CD4-positive, alpha-beta T cell treated with Interleukin-6 for 4 hours (primary cell): ENCODE results near the gene CDC23.
A peak's percentile ranks its signal among the peaks of the same experiment; 100 is the strongest.
"Not testable (repeated sequence)": the region's sequence is repeated elsewhere in the genome, so short reads cannot be mapped to it uniquely, and the experiment has no call there.

Experiments used
- DNase-seq: peaks from one replicate; pipeline ENCODE4 v3.0.0-alpha.2; 2020; ENCODE audit warnings: mixed read lengths

Gene CDC23, protein sequence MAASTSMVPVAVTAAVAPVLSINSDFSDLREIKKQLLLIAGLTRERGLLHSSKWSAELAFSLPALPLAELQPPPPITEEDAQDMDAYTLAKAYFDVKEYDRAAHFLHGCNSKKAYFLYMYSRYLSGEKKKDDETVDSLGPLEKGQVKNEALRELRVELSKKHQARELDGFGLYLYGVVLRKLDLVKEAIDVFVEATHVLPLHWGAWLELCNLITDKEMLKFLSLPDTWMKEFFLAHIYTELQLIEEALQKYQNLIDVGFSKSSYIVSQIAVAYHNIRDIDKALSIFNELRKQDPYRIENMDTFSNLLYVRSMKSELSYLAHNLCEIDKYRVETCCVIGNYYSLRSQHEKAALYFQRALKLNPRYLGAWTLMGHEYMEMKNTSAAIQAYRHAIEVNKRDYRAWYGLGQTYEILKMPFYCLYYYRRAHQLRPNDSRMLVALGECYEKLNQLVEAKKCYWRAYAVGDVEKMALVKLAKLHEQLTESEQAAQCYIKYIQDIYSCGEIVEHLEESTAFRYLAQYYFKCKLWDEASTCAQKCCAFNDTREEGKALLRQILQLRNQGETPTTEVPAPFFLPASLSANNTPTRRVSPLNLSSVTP

DNA sequence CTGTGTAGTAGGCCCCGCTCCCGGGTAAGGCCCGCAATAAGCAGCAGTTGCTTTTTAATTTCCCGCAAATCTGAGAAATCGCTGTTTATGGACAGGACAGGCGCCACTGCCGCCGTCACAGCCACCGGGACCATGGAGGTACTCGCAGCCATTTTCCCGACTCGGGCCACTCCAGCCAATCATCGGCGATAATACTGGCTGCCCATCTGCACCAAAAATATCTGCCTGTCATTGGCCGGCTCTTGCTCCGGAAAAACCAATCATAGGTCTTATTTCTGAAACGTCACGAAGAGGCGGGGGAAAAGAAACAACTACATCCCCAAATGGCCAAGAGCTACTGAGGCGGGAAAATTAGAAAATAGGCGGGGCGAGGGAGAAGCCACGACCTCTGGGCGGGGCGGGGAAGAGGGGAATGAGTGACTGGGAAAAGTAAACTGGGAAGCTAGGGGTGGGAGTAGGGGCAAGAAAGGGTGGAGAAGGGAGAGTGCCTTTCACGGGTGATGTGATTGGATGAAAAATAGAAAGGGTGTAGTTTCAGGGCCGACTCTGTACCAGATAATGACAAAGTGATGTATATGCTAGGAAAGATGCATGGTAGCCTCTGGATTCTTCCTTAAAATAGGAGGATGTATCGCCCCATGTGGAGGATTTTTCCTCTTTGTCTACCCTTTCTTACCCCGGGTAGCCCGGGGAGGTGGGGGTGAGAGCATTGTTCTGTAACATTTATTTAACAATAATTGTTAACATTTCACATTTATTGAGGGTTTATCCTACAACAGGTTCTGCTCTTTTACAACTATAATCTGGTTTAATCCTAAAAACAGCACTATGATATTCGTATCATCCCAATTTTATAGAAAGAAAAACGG, at the start of gene CDC23:
Gene CDC23, minus strand, starts transcription at position 163 of the 869 bp plus-strand sequence. Its CDS starts 11 bp downstream, at position 152.
- DNase-seq: peak; percentile 89

DNA sequence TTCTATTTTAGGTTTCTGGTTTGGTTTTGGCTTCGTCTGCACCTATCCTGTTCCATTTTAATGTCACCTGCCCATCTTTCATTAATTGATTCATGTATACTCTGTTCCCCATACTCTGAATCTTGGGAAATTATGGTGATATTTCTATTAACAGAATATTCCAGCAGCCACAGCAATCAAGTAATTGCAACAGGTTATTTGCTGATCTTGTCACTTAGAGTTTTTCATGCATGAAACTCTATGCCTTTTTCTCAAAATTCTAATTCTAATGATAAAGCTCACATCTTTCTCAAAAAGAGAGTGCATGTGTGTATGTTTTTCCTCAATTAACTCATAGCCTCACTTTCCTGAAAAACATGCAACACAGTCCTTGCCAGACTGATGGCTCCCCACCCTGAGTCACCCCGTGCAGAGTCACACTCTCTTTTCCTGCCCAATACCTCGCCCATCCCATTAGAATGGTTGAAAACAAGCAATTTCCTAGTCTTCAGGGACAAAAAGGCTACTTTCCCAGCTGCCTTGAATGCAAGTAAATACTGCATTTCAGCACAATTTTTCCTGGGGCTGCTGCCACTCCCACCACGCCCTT, 45.7 kb upstream of the CDC23 start:
- no peak for DNase-seq

DNA sequence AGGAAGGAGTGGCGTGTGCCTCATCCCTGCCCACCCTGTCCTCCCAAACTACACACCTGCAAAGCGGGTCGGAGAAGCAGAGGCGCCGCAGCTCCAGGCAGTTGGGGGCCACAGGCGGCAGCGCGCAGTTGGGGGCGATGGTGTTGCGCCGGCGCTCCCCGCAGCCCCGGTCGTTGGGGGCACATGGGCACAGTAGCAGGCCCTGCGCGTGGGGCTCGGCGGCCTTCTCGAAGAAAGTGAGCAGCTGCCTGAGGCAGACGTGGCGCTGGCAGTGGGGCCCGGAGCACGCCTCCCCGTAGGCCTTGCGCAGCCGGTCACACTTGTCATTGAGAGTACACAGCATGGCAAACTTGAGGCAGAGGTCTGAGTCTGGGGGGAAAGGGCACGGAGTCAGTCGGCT, 44.5 kb upstream of the CDC23 start:
- no peak for DNase-seq

DNA sequence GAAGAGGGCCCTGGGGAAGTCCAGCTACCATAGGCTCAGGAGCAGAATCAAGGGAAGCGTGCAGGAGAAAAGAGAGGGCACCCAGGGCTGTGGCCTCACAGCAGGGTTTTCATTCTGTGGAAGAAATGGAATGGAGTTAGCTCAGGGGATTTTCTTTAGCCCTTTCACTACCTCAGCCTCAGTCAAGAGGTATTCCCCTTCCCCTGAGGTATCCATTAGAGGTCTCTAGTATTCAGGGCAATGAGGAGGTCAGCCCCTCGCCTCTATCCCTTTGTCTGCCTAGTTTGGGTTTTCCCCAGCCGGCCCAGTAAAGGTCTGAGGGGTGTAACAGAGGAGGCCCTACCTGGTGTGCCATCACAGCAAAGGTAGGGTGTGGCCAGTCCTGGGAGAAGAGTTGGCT, 39.8 kb upstream of the CDC23 start:
- no peak for DNase-seq

DNA sequence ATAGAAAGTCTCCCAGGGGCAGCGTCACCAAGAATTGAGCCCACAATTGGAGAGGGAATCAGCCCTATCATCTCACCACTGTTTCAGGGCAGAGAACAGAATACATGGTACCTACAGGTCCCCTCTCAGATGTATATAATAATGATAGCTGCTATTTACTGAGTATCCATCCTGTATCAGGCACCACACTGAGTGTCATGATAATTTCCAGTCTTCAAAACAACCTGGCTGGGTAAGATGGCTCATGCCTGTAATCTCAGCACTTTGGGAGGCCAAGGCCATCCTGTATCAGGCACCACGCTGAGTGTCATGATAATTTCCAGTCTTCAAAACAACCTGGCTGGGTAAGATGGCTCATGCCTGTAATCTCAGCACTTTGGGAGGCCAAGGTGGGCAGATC, 34.7 kb upstream of the CDC23 start:
- not testable (repeated sequence) for DNase-seq

DNA sequence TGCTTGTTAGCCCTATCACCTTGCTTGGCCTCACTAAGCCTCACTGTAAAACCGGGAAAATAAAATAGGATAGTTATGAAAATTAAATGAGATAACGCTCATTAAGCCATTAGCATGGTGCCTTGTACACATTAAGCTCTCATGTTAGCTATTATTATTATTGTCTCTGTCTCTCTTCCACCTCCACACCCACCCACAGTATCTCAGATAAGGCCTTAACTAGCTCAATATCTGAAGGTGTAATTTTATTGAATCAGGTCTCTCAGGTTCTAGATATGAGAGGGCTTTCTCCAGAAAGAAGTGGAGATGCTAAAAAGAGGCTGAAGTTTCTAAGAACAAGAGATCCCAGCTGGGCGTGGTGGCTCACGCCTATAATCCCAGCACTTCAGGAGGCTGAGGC, 33.7 kb upstream of the CDC23 start:
- no peak for DNase-seq

DNA sequence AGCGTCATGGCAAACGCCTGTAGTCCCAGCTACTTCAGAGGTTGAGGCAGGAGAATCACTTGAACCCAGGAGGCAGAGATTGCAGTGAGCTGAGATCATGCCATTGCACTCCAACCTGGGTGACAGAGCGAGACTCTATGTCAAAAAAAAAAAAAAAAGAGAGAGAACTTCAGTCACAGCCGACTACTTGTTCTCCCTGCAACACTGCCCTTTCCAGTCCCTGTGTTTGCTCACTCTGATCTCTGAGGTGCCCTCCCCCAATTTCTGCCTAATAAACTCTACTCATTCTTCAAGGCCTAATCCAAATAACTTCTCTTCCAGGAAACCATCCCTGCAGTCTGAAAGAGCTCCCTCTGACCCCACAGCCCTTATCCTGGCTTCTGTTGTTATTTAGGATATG, 33.2 kb upstream of the CDC23 start:
- no peak for DNase-seq

DNA sequence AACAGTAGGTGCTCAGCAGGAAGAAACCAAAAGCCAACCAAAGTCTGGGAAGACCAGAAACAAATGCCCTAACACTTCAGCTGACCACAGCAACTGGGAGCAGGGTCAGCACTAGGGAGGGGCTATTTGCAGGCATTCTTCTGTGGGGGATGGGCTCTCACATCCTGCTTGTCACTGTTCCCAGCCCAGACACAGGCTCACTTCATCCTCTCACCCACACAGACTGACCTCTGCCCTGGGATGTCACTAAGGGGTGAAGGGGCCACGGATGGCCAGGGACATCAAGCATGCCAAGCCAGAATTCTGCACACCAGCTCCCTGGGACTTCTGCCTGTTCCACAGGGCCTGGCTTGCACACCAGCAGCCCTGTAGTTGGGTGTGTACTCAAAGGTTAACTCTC, 32.6 kb upstream of the CDC23 start:
- DNase-seq: no peak

DNA sequence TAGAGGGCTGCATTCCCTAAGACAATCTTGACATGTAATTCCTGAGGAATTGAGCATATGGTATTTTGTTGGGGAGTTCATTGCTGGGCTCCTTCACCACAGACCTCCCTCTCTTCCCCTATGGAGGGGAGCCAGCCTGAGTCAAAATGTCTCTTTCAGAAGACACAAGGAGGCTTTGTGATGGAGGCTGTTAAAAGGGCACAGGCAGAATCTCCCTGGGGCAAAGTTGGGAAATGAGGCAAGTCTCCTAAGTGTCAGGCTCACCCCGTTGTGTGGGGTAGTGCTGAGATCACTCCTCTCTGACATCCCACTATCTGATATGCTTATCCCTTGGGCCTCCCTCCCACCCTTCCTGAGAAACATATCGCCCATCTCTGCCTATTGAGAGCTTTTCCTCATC, 30.7 kb upstream of the CDC23 start:
- no peak for DNase-seq

DNA sequence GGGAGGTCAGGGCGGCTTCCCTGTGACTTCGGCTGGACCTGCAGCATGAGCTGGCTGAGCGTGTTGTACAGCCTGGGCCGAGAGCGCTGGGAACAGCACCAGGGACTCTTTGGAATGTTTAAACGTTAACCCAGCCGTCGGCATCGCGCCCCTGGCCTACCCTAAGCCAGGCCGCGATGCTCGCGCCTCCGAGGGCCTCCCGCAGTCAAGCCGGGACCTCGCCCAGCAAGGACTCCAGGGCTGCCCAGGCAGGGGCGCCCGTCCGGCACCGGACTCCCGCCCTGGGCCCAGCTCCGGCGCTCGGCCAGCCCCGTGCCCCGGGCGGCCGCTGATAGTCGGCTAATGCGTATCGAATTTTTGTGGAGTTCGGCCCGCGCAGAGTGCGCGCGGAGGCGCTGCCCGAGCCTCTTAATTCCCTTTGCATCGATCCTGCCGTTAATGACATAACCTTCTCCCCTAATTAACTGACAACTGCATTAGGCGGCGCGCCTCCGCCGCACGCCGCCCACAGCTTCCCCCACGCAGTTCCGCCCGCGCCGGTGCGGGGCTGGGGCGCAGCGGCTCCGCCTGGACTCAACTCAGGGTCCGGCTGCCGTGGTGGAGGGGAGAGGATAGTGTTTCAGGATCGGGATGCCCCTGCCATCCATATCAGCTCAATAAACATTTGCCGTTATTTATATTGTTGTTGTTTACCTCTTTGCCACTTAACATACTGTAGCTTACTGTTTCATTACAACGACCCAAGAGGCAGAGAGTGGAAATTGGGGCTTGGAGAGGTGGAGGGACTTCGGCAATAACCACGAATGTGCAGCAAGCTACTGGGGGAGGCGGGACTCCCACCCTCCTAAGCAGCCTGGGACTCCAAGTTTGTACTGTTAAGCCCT, 28.8 kb upstream of the CDC23 start:
- peak; percentile 7 for DNase-seq

DNA sequence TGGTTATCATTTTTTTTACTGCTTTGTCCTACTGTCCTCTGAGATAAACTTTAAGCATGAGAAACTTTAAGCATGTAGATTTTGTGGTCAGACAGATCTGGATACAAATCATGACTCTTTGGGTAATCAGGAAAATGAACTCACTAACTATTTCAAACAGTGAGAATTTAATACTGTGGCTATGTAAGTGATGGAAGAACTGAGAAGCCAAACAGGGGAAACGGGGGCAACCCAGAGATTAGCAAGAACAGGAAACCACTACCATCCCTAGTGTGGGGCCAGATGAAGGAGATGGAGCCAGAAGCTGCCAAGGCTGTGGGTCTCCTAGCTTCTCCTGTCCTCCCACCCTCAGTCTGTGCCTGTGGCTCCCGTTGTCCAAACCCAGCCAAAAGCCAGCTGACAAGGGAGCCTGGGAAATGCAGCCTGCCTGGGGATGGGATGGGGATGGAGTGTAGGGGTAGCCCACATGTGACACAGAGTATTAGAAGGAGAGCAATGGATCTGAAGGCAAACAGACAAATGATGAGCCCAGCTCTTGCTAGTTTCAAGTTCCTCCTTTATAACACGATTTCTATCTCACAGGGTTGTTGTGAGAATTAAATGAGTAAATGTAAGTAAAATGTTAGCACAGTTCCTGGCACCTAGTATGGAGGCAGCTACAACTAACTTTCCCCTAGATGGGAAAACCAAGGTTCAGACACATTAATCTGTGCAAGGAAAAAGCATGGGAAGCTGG, 27.7 kb upstream of the CDC23 start:
- DNase-seq: no peak

DNA sequence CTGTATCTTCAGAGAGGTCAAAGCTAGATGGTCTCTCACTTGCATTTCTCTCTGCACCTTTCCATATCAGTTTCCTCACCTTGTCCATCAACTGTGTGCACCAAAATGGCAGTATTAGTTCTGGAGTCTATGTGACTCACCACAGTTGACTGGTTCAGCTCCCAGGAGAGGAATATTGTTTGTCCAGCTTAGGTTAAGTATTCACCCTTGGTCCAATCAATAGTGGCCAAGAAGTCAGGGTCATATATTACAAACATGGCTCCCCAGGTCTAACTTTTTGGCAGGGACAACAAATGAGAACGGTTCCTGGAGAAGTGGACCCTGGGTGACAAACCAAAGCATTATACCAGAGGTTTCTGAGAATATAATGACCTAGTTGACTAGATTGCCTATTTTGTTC, 24.9 kb upstream of the CDC23 start:
- no peak for DNase-seq

DNA sequence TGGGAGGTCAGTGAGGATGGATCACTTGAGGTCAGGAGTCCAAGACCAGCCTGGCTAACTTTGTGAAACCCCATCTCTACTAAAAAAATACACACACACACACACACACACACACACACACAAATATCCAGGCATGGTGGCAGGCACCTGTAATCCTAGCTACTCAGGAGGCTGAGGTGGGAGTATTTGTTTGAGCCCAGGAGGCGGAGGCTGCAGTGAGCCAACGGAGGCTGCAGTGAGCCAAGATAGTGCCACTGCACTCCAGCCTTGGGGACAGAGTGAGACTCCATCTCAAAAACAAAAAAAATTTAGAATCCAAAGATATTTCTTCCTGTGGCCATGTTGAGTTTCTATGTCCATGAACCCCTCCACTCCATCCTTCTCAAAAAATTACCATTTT, 21.5 kb upstream of the CDC23 start:
- no peak for DNase-seq

DNA sequence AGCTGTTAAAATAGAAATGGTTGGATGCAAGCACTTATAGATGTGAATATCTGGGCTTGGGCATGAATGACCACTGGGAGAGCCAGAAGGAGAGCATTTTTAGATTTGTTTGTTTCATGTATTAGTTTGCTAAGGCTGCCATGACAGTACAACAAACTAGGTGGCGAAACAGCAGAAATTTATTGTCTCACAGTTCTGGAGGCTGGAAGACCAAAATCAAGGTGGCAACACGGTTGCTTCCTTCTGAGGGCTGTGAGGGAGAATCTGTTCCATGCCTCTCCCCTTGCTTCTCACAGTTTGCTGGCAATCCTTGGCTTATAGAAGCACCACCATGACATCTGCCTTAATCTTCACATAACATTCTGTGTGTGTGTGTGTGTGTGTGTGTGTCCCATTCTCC, 20.2 kb upstream of the CDC23 start:
- no peak for DNase-seq

DNA sequence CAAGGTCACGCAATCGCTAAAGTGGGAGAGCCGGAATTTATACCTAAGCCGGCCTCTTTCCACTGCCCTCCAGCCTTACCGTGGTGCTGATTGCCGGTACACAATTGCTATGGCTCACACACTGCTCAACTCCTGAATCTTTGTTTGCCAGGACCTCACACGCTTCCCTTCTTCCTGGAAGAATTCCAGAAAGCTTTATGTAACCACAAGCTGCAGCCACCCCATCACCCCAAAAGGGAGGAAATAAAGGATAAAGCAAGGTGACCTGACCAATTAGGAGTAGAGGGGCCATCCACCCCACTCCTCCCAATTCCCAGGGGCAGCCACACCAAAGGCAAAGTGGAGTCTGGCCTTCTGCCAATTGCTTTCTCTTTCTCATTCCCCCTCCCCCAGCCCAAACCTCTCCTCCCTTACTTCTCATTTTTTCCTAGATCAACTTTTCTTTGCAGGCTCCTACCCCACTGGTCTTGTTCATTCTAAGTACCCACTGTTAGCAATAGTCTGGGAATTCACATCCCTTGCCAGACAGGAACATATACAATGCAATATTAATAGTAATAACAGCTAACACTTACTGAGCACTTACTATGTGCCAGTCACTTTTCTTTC, 18.0 kb upstream of the CDC23 start:
- no peak for DNase-seq

DNA sequence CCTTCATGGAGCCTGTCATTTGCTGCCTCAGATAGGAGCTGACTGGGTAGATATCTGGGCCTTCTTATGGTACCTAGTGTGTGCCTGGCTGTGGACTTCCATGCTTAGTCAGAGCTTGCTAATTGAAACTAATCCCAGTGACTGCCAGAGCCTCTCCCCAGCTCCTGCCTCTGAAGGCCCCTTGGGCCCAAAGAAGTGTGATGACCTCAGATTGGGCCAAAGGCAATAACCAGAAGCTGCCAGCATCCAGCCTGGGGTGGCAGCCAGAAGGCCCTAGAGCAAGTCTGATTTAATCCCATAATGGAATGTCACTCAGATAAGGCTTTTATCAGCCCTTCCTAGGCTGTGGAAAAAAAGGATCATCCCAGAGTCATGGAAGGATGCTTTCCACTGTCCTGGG, 17.1 kb upstream of the CDC23 start:
- DNase-seq: no peak

DNA sequence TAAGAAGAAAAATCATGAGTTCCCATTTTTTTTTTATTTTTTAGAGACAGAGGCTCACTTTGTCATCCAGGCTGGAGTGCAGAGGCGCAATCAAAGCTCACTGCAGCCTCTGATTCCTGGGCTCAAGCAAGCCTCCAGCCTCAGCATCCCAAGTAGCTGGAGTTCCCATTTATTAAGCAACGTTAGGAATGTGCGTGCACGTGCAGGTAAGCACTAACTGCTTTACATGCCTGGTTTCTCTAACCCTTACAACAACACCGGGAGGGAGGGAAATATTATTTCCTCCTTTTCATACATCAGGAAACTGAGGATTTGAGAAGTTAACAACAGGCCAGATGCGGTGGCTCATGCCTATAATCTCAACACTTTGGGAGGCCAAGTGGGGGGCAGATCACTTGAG, 16.3 kb upstream of the CDC23 start:
- no peak for DNase-seq

DNA sequence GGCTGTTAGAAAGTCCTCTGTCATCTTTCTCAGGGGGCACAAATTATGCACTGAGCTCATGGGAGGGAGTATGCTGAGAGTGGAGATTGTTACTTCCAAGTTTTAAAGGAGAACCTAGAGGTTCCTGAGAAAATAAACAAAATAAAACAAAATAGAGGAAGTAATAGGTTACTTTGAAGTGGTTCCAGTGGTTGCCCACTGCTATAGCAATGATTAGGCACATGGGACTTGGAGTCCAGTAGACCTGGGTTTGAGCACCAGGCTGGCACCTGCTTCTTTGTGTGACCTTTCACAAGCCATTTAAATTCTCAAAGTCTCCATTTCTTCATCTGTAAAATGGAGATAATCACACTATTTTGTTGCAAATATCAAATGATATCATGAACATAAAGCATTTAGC, 13.8 kb upstream of the CDC23 start:
- DNase-seq: no peak

DNA sequence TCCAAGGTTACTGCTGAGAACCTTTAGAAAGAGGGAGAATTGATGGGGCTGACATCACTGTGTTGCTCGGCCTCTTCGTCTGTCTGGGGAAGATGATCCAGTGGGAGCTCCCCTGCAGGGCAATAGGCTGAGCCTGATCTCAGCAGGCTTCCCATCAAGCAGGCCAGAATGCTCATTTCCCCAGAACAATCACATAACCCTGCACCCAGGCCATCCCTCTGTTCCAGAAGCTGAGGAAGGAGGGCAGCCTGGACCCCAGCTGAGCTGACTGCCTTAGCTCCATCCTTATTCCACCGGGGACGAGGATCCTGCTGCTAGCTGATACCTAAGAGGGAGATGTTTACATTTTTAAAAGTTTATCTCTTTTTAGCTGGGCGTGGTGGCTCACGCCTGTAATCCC, 11.6 kb upstream of the CDC23 start:
- no peak for DNase-seq

DNA sequence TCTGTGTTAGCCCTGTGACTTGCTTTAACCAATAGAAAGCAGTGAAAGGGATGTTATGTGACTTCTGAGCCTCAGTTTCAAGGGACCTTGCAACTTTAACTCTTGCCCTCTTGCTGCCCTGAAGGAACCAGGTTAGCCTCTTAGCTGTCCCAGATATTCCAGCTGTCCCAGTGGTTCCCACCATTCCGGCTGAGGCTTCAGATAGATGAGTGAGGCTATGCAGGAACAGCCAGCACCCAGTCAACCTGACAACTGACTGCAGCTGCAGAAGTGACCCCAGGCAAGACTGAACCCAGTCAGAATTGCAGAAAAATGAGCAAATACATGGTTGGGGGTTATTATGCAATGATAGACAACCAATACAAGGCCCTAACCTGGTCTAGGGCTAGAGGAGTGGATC, 10.4 kb upstream of the CDC23 start:
- DNase-seq: no peak

DNA sequence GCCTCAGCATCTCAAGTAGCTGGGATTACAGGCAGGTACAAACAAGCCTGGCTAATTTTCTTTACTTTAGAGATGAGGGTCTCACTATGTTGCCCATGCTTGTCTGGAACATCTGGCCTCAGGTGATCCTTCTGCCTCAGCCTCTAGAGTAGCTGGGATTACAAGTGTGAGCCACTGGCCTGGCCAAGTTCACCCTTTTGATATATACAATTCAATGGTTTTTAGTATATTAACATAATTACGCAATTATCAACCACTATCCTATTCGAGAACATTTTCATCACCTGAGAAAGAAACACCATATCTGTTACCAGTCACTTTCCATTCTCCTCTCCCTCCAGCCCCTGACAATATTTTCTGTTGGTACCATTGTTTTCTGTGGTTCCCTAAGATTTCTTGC, 3.7 kb upstream of the CDC23 start:
- DNase-seq: no peak
